Activated CD4-positive, alpha-beta memory T cell treated with anti-CD3 and anti-CD28 coated beads for 36 hours (primary cell): ENCODE measurements around the gene TIMM17A. TPM values are rescaled to one million over a fixed set of nuclear protein-coding genes. Genes with fewer than 3 reads are reported as not detected.

Source experiments
- CTCF ChIA-PET: fragments of 350-600 bp; sonication (Branson Sonifier 250); formaldehyde crosslinking; loops from one replicate; lab custom pipeline; 2021; ENCODE audit warnings: antibody characterized with exemption, inconsistent platforms; lab: Charles Lee
- POLR2A ChIA-PET: fragments of 350-600 bp; sonication (Branson Sonifier 250); formaldehyde crosslinking; loops from one replicate; lab custom pipeline; 2021; ENCODE audit warnings: antibody characterized with exemption; lab: Charles Lee
- DNase-seq: peaks from one replicate; pipeline ENCODE4 v3.0.0-alpha.2; 2020
- H3K27ac Mint-ChIP-seq: one replicate; pipeline ENCODE4 v1.8.0; 2021; ENCODE audit warnings: mixed read lengths
- H3K27me3 Mint-ChIP-seq: one replicate; pipeline ENCODE4 v1.8.0; 2021; ENCODE audit warnings: mixed read lengths
- H3K36me3 Mint-ChIP-seq: one replicate; pipeline ENCODE4 v1.8.0; 2021; ENCODE audit warnings: mixed read lengths
- H3K4me1 Mint-ChIP-seq: one replicate; pipeline ENCODE4 v1.8.0; 2021; ENCODE audit warnings: low read depth, mixed read lengths
- H3K4me3 Mint-ChIP-seq: one replicate; pipeline ENCODE4 v1.8.0; 2021; ENCODE audit warnings: mild to moderate bottlenecking, mixed read lengths
- H3K9me3 Mint-ChIP-seq: one replicate; pipeline ENCODE4 v1.8.0; 2021; ENCODE audit warnings: mixed read lengths
- intact Hi-C: fragments of 100-400 bp; cut with micrococcal nuclease; formaldehyde crosslinking; loops from one replicate; pipeline ENCODE4 v1.15.1; 2023
- total RNA-seq, 2 experiments: library from RNA; stranded (reverse); gene quantifications; one replicate each; pipeline ENCODE4 v1.2.3, GENCODE V29; 2021

The TIMM17A gene
- total RNA-seq, 2 experiments from 2014 or later, result 66.5 to 67.2 TPM

GRCh38 chr1:201942129-201942495 lies 13.2 kb upstream of the TIMM17A start:
- Mint-ChIP-seq H3K4me1 (peaks cover 8% of the 10 kb centered on the region), H3K9me3 (no peaks in the 10 kb centered on the region), H3K36me3 (no peaks in the 10 kb centered on the region), H3K4me3 (no peak overlapping the region), H3K27ac (no peak overlapping the region), H3K27me3 (peaks cover 33% of the 10 kb centered on the region)
- POLR2A ChIA-PET, result no interaction called here
- intact Hi-C loops, result no loop called here
- CTCF ChIA-PET, result interaction anchor here (1.8 kb wide), 1 partner anchor 46 kb away, joined by 5 read pairs; no protein-coding TSS in a partner anchor
- no peak for DNase-seq

- peaks cover 8% of the 10 kb centered on the region for H3K4me1 Mint-ChIP-seq
- H3K27ac Mint-ChIP-seq, result no peak overlapping the region
- no peaks in the 10 kb centered on the region for H3K36me3 Mint-ChIP-seq
- no peak for DNase-seq
- CTCF ChIA-PET, result no interaction called here
- POLR2A ChIA-PET, result no interaction called here
- no peak overlapping the region for H3K4me3 Mint-ChIP-seq
- H3K9me3 Mint-ChIP-seq, result no peaks in the 10 kb centered on the region
- intact Hi-C loops, result no loop called here
- H3K27me3 Mint-ChIP-seq, result peaks cover 40% of the 10 kb centered on the region
Observed at GRCh38 chr1:201944002-201944401, 11.3 kb upstream of the TIMM17A start.

GRCh38 chr1:201944639-201945038 lies 10.7 kb upstream of the TIMM17A start:
- intact Hi-C loops, result no loop called here
- H3K9me3 Mint-ChIP-seq, result no peaks in the 10 kb centered on the region
- ChIA-PET CTCF (interaction anchor here (0.9 to 3.1 kb wide), 3 partner anchors 18 to 67 kb away, joined by 3 to 23 read pairs (median 5); no protein-coding TSS in a partner anchor), POLR2A (interaction anchor here (1.5 kb wide), 1 partner anchor 10 kb away, joined by 5 read pairs; the partner anchor contains the start of gene TIMM17A)
- DNase-seq, result no peak
- no peaks in the 10 kb centered on the region for H3K36me3 Mint-ChIP-seq
- peaks cover 8% of the 10 kb centered on the region for H3K4me1 Mint-ChIP-seq
- H3K4me3 Mint-ChIP-seq, result no peak overlapping the region
- H3K27ac Mint-ChIP-seq, result no peak overlapping the region
- H3K27me3 Mint-ChIP-seq, result peaks cover 40% of the 10 kb centered on the region

GRCh38 chr1:201945157-201945556 lies 10.1 kb upstream of the TIMM17A start:
- no peak overlapping the region for H3K27ac Mint-ChIP-seq

GRCh38 chr1:201945863-201946223 lies 9.5 kb upstream of the TIMM17A start:
- H3K4me1 Mint-ChIP-seq, result peaks cover 8% of the 10 kb centered on the region
- ChIA-PET CTCF (interaction anchor here (0.9 to 3.1 kb wide), 4 partner anchors 16 to 116 kb away, joined by 3 to 23 read pairs (median 4); partner anchors contain the start of gene IPO9), POLR2A (interaction anchor here (0.9 to 1.5 kb wide), 3 partner anchors 9 to 50 kb away, joined by 3 to 5 read pairs (median 4); partner anchors contain the start of gene TIMM17A)
- H3K9me3 Mint-ChIP-seq, result no peaks in the 10 kb centered on the region
- no peak overlapping the region for H3K4me3 Mint-ChIP-seq
- peaks cover 40% of the 10 kb centered on the region for H3K27me3 Mint-ChIP-seq
- no peaks in the 10 kb centered on the region for H3K36me3 Mint-ChIP-seq
- no peak for DNase-seq
- intact Hi-C loops, result no loop called here
- no peak overlapping the region for H3K27ac Mint-ChIP-seq

More at GRCh38 chr1:201945157-201945556, 10.1 kb upstream of the TIMM17A start:
- no peak overlapping the region for H3K4me3 Mint-ChIP-seq
- peaks cover 8% of the 10 kb centered on the region for H3K4me1 Mint-ChIP-seq
- POLR2A ChIA-PET, result interaction anchor here (1.5 kb wide), 1 partner anchor 10 kb away, joined by 5 read pairs; the partner anchor contains the start of gene TIMM17A
- H3K9me3 Mint-ChIP-seq, result no peaks in the 10 kb centered on the region
- H3K27me3 Mint-ChIP-seq, result peaks cover 40% of the 10 kb centered on the region
- DNase-seq, result no peak
- no peaks in the 10 kb centered on the region for H3K36me3 Mint-ChIP-seq
- intact Hi-C loops, result no loop called here
- CTCF ChIA-PET, result interaction anchor here (0.9 to 3.1 kb wide), 4 partner anchors 17 to 68 kb away, joined by 3 to 23 read pairs (median 4); no protein-coding TSS in a partner anchor

- H3K4me3 Mint-ChIP-seq, result no peak within 1 kb of the TSS
- no peaks in the 10 kb centered on the region for H3K36me3 Mint-ChIP-seq
- peaks cover 8% of the 10 kb centered on the region for H3K4me1 Mint-ChIP-seq
- no peak within 1 kb of the TSS for H3K27ac Mint-ChIP-seq
- ChIA-PET CTCF (interaction anchor here (0.9 to 3.1 kb wide), 4 partner anchors 16 to 117 kb away, joined by 3 to 23 read pairs (median 4); partner anchors contain the start of gene IPO9), POLR2A (interaction anchor here (0.9 to 1.5 kb wide), 3 partner anchors 9 to 50 kb away, joined by 3 to 5 read pairs (median 4); partner anchors contain the start of gene TIMM17A)
- H3K9me3 Mint-ChIP-seq, result no peaks in the 10 kb centered on the region
- peak; percentile 16 for DNase-seq
- intact Hi-C loops, result no loop called here
- peaks cover 40% of the 10 kb centered on the region for H3K27me3 Mint-ChIP-seq
Observed at GRCh38 chr1:201946224-201946908, 8.9 kb upstream of the TIMM17A start, which contains the start of gene LMOD1. TSS of gene LMOD1 (minus strand) at chr1:201946548. CDS start at chr1:201946340, 208 bp downstream.

GRCh38 chr1:201947697-201948008 lies 7.7 kb upstream of the TIMM17A start:
- CTCF ChIA-PET, result interaction anchor here (1.9 kb wide), 1 partner anchor 52 kb away, joined by 6 read pairs; no protein-coding TSS in a partner anchor
- intact Hi-C loops, result no loop called here
- H3K4me3 Mint-ChIP-seq, result no peak overlapping the region
- H3K27me3 Mint-ChIP-seq, result peaks cover 40% of the 10 kb centered on the region
- no peak overlapping the region for H3K27ac Mint-ChIP-seq
- no peak for DNase-seq
- no peaks in the 10 kb centered on the region for H3K9me3 Mint-ChIP-seq
- H3K36me3 Mint-ChIP-seq, result no peaks in the 10 kb centered on the region
- POLR2A ChIA-PET, result no interaction called here
- peaks cover 8% of the 10 kb centered on the region for H3K4me1 Mint-ChIP-seq

- ChIA-PET POLR2A (interaction anchor here (0.6 kb wide), 1 partner anchor 517 kb away, joined by 3 read pairs; no protein-coding TSS in a partner anchor), CTCF (interaction anchor here (1.9 kb wide), 1 partner anchor 53 kb away, joined by 6 read pairs; no protein-coding TSS in a partner anchor)
- H3K4me1 Mint-ChIP-seq, result peaks cover 12% of the 10 kb centered on the region
- DNase-seq, result no peak
- H3K27ac Mint-ChIP-seq, result no peak overlapping the region
- H3K9me3 Mint-ChIP-seq, result no peaks in the 10 kb centered on the region
- peaks cover 33% of the 10 kb centered on the region for H3K27me3 Mint-ChIP-seq
- H3K36me3 Mint-ChIP-seq, result peaks cover 3% of the 10 kb centered on the region
- H3K4me3 Mint-ChIP-seq, result no peak overlapping the region
- intact Hi-C loops, result no loop called here
Observed at GRCh38 chr1:201949491-201949890, 5.8 kb upstream of the TIMM17A start.

GRCh38 chr1:201954263-201955008 lies 867 bp upstream of the TIMM17A start:
- intact Hi-C loops, result loop anchor here (1.0 to 10.0 kb wide), 5 partner anchors 29 to 390 kb away; partner anchors contain the start of genes IPO9, PPP1R12B, PTPN7 and UBE2T
- H3K27ac Mint-ChIP-seq, result peak overlapping the region; percentile 87
- H3K4me3 Mint-ChIP-seq, result peak overlapping the region; percentile 99
- peaks cover 20% of the 10 kb centered on the region for H3K4me1 Mint-ChIP-seq
- no peak for DNase-seq
- H3K9me3 Mint-ChIP-seq, result no peaks in the 10 kb centered on the region
- H3K36me3 Mint-ChIP-seq, result peaks cover 22% of the 10 kb centered on the region
- no peaks in the 10 kb centered on the region for H3K27me3 Mint-ChIP-seq
- ChIA-PET CTCF (interaction anchor here (1.1 to 5.7 kb wide), 3 partner anchors 45 to 125 kb away, joined by 4 to 33 read pairs (median 8); partner anchors contain the start of gene IPO9), POLR2A (interaction anchor here (0.9 to 2.2 kb wide), 5 partner anchors 9 to 58 kb away, joined by 5 to 10 read pairs (median 6); partner anchors contain the start of gene RNPEP)

- peak overlapping the region; percentile 87 for H3K27ac Mint-ChIP-seq
- POLR2A ChIA-PET, result interaction anchor here (0.9 to 2.2 kb wide), 5 partner anchors 10 to 188 kb away, joined by 3 to 10 read pairs (median 5); partner anchors contain the start of gene RNPEP
- peaks cover 20% of the 10 kb centered on the region for H3K4me1 Mint-ChIP-seq
- DNase-seq, result no peak
- CTCF ChIA-PET, result interaction anchor here (0.9 to 5.7 kb wide), 3 partner anchors 12 to 60 kb away, joined by 3 to 33 read pairs (median 8); no protein-coding TSS in a partner anchor
- no peaks in the 10 kb centered on the region for H3K27me3 Mint-ChIP-seq
- intact Hi-C loops, result loop anchor here (1.0 to 10.0 kb wide), 5 partner anchors 28 to 389 kb away; partner anchors contain the start of genes IPO9, PPP1R12B, PTPN7 and UBE2T
- H3K9me3 Mint-ChIP-seq, result no peaks in the 10 kb centered on the region
- H3K4me3 Mint-ChIP-seq, result peak overlapping the region; percentile 99
- H3K36me3 Mint-ChIP-seq, result peaks cover 24% of the 10 kb centered on the region
Observed at GRCh38 chr1:201955729-201956143, 433 bp downstream of the TIMM17A start.

GRCh38 chr1:201958348-201958747 lies 3.0 kb downstream of the TIMM17A start:
- ChIA-PET CTCF (interaction anchor here (1.3 to 5.7 kb wide), 2 partner anchors 41 to 62 kb away, joined by 6 to 33 read pairs; no protein-coding TSS in a partner anchor), POLR2A (interaction anchor here (0.6 to 0.9 kb wide), 2 partner anchors 84 to 907 kb away, joined by 4 to 5 read pairs; no protein-coding TSS in a partner anchor)
- Mint-ChIP-seq H3K4me1 (peaks cover 23% of the 10 kb centered on the region), H3K4me3 (no peak overlapping the region), H3K27me3 (no peaks in the 10 kb centered on the region), H3K27ac (no peak overlapping the region), H3K9me3 (no peaks in the 10 kb centered on the region), H3K36me3 (peaks cover 34% of the 10 kb centered on the region)
- no peak for DNase-seq
- intact Hi-C loops, result loop anchor here (5.0 to 10.0 kb wide), 2 partner anchors 61 to 386 kb away; partner anchors contain the start of genes PPP1R12B and UBE2T
